Suprapubic skin (tissue), 4 donors: Measurements from ENCODE around the gene ZBTB40. TPM values are rescaled to one million over a fixed set of nuclear protein-coding genes. Genes with fewer than 3 reads are reported as not detected.

Experiments
- DNase-seq, 2 donors: peaks; one replicate each; pipeline ENCODE4 v3.0.0-alpha.2; 2019; ENCODE audit warnings: low spot score in 2 of 2
- H3K27ac ChIP-seq: fragments of 200-600 bp; sonication (generic); one replicate; pipeline ENCODE4 v1.5.1; 2019
- H3K27me3 ChIP-seq: fragments of 200-600 bp; sonication (generic); one replicate; pipeline ENCODE4 v1.5.1; 2019
- H3K36me3 ChIP-seq: fragments of 200-600 bp; sonication (generic); one replicate; pipeline ENCODE4 v1.5.1; 2019
- H3K4me1 ChIP-seq: fragments of 200-600 bp; sonication (generic); one replicate; pipeline ENCODE4 v1.5.1; 2019
- H3K4me3 ChIP-seq: fragments of 200-600 bp; sonication (generic); one replicate; pipeline ENCODE4 v1.5.1; 2019; ENCODE audit warnings: mild to moderate bottlenecking
- H3K9me3 ChIP-seq: fragments of 200-600 bp; sonication (generic); one replicate; pipeline ENCODE4 v1.5.1; 2019
- CTCF ChIP-seq, 2 donors: fragments of 200-600 bp in 1 of 2; fragments of 450-650 bp in 1 of 2; sonication (generic) in 1 of 2; IDR thresholded peaks; one replicate each; pipeline ENCODE4 v1.5.1; 2016 to 2019; ENCODE audit warnings: antibody characterized with exemption in 2 of 2, mild to moderate bottlenecking in 1 of 2, moderate library complexity in 1 of 2
- EP300 ChIP-seq: sonication (generic); formaldehyde crosslinking; IDR thresholded peaks from one replicate; pipeline ENCODE4 v1.6.1; 2017; ENCODE audit warnings: antibody characterized with exemption
- POLR2A ChIP-seq, 2 donors: fragments of 450-650 bp; IDR thresholded peaks; one replicate each; pipeline ENCODE4 v1.6.1; 2017; ENCODE audit warnings: antibody characterized with exemption in 2 of 2, mild to moderate bottlenecking in 2 of 2, moderate library complexity in 2 of 2
- POLR2AphosphoS5 ChIP-seq, 3 donors: sonication (generic); formaldehyde crosslinking; IDR thresholded peaks; one replicate each; pipeline ENCODE4 v1.6.1; 2017; ENCODE audit warnings: antibody characterized with exemption in 3 of 3
- WGBS: methylation state at CpG from one replicate; pipeline ENCODE4 v1.1.5; 2018; 5-methylcytosine and 5-hydroxymethylcytosine counted together
- total RNA-seq, 4 donors: library from RNA; depleted of rRNA; stranded (reverse); fragments of >200 nt; gene quantifications; one replicate each; pipeline ENCODE4 v1.1.0, GENCODE V29; 2016

Gene ZBTB40
- total RNA-seq, 4 donors from 2014 or later = 12.7 to 36.0 (median 17.5) TPM

GRCh38 chr1:22517956-22518355 lies 66.3 kb downstream of the ZBTB40 start:
- Histone ChIP-seq H3K4me3 (no peak overlapping the region), H3K9me3 (no peaks in the 10 kb centered on the region), H3K27ac (no peak overlapping the region), H3K4me1 (no peaks in the 10 kb centered on the region), H3K36me3 (peaks cover 98% of the 10 kb centered on the region), H3K27me3 (no peaks in the 10 kb centered on the region)
- TF ChIP-seq CTCF (IDR thresholded peaks at IDR 0.05) (no peak), EP300 (no peak), POLR2A (IDR thresholded peaks at IDR 0.05) (no peak), POLR2AphosphoS5 (IDR thresholded peaks at IDR 0.05) (no peak)
- DNase-seq = no peak
- WGBS = 77% methylated on average over 7 of the region's 7 CpGs

GRCh38 chr1:22518379-22518778 lies 66.7 kb downstream of the ZBTB40 start:
- no peak for DNase-seq
- 79% methylated on average over 3 of the region's 3 CpGs for WGBS
- Histone ChIP-seq H3K27ac (no peak overlapping the region), H3K36me3 (peaks cover 97% of the 10 kb centered on the region), H3K4me1 (no peaks in the 10 kb centered on the region), H3K9me3 (no peaks in the 10 kb centered on the region), H3K27me3 (no peaks in the 10 kb centered on the region), H3K4me3 (no peak overlapping the region)
- no peak for TF ChIP-seq POLR2A (IDR thresholded peaks at IDR 0.05)
- no peak for TF ChIP-seq EP300
- TF ChIP-seq POLR2AphosphoS5 (IDR thresholded peaks at IDR 0.05) = no peak
- no peak for TF ChIP-seq CTCF (IDR thresholded peaks at IDR 0.05)

- H3K36me3 ChIP-seq = peaks cover 97% of the 10 kb centered on the region
- TF ChIP-seq EP300 (no peak), POLR2AphosphoS5 (IDR thresholded peaks at IDR 0.05) (no peak), POLR2A (IDR thresholded peaks at IDR 0.05) (no peak), CTCF (IDR thresholded peaks at IDR 0.05) (no peak)
- no peak overlapping the region for H3K27ac ChIP-seq
- 91% methylated on average over 9 of the region's 9 CpGs for WGBS
- no peak overlapping the region for H3K4me3 ChIP-seq
- no peaks in the 10 kb centered on the region for H3K9me3 ChIP-seq
- H3K27me3 ChIP-seq = no peaks in the 10 kb centered on the region
- DNase-seq = no peak
- no peaks in the 10 kb centered on the region for H3K4me1 ChIP-seq
Observed at GRCh38 chr1:22520871-22521270, 69.2 kb downstream of the ZBTB40 start.

- Histone ChIP-seq H3K36me3 (peaks cover 97% of the 10 kb centered on the region), H3K4me1 (no peaks in the 10 kb centered on the region), H3K9me3 (no peaks in the 10 kb centered on the region), H3K4me3 (no peak overlapping the region), H3K27ac (no peak overlapping the region), H3K27me3 (no peaks in the 10 kb centered on the region)
- no peak for DNase-seq
- no peak for TF ChIP-seq CTCF (IDR thresholded peaks at IDR 0.05)
- no peak for TF ChIP-seq POLR2AphosphoS5 (IDR thresholded peaks at IDR 0.05)
- TF ChIP-seq EP300 = no peak
- no peak for TF ChIP-seq POLR2A (IDR thresholded peaks at IDR 0.05)
- WGBS = 93% methylated on average over 4 of the region's 4 CpGs
Observed at GRCh38 chr1:22521692-22522091, 70.0 kb downstream of the ZBTB40 start.

GRCh38 chr1:22522221-22522743 lies 70.6 kb downstream of the ZBTB40 start:
- no peaks in the 10 kb centered on the region for H3K9me3 ChIP-seq
- no peaks in the 10 kb centered on the region for H3K4me1 ChIP-seq
- no peak overlapping the region for H3K4me3 ChIP-seq
- no peak for DNase-seq
- WGBS = 96% methylated on average over 7 of the region's 7 CpGs
- peaks cover 97% of the 10 kb centered on the region for H3K36me3 ChIP-seq
- TF ChIP-seq EP300 (no peak), POLR2A (IDR thresholded peaks at IDR 0.05) (no peak), POLR2AphosphoS5 (IDR thresholded peaks at IDR 0.05) (no peak), CTCF (IDR thresholded peaks at IDR 0.05) (no peak)
- no peaks in the 10 kb centered on the region for H3K27me3 ChIP-seq
- no peak overlapping the region for H3K27ac ChIP-seq
